ENCODE data around the gene EML4. TPM values are rescaled to one million over a fixed set of nuclear protein-coding genes. Genes with fewer than 3 reads are reported as not detected.

The EML4 gene
- total and polyA plus RNA-seq, 10 of the 15 experiments (the other 5 are each of a cell fraction or from before 2014, with no cell fraction given), result 23.1 to 91.3 (median 77.4) TPM

DNA sequence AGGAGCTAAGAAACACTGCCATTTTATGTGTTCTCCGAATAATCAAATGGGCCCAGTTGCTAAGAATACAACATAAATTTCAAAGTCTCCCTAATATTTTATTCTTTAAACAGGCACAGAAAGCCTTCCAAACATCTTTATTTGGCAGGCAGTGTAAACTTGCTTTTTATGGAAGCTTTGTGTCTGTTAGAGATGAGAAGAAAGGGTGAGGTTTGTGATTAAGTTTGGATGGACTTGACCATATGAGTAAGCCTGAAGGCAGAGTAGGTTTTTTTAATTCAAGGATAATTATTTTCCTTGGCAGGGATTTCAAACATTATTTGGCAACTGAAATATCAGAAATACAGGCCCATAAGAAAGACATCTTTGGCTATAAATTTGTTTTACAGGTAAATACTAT lies 129.0 kb downstream of the EML4 start:
- H2AFZ ChIP-seq (ENCODE audit: control insufficient read depth, low read depth, low read length), result no peak overlapping the region
- no peaks in the 10 kb centered on the region for H3K79me2 ChIP-seq (ENCODE audit: control insufficient read depth, insufficient read depth, low read length)
- H4K20me1 ChIP-seq (ENCODE audit: control insufficient read depth, insufficient read depth), result no peaks in the 10 kb centered on the region
- DNase-seq (ENCODE audit: low read depth, low spot score) (no peak), ATAC-seq (no peak), FAIRE-seq (no peak)
- H3K4me3 ChIP-seq, result no peak overlapping the region
- POLR2A ChIA-PET, result interaction anchor here (0.7 kb wide), 1 partner anchor 511 kb away, joined by 3 read pairs; no protein-coding TSS in a partner anchor
- in situ Hi-C loops (cut with MboI), result no loop called here
- RAD21 ChIA-PET (ENCODE audit: unreplicated experiment), result no interaction called here
- no peak overlapping the region for H3K4me2 ChIP-seq (ENCODE audit: control insufficient read depth, insufficient read depth)
- H3K9ac ChIP-seq (ENCODE audit: control insufficient read depth, insufficient read depth, low read length), result no peak overlapping the region
- BruUV-seq (replicated peaks), result no TSS peak
- H3K4me1 ChIP-seq (ENCODE audit: control insufficient read depth, insufficient read depth, low read length), result peaks cover 7% of the 10 kb centered on the region; the same call in 1 of the 2 replicates
- CTCF ChIA-PET, result interaction anchor here (0.5 to 1.0 kb wide), 2 partner anchors 19 to 102 kb away, joined by 3 read pairs; no protein-coding TSS in a partner anchor
- no peak overlapping the region for H3K27ac ChIP-seq (ENCODE audit: control insufficient read depth, insufficient read depth)
- no peaks in the 10 kb centered on the region for H3K27me3 ChIP-seq (replicated peaks in 1 of 2; ENCODE audit: control insufficient read depth in 2 of 2, insufficient read depth in 2 of 2, low read length in 1 of 2)
- TF ChIP-seq STAT3 (IDR thresholded peaks at IDR 0.05; ENCODE audit: low read depth, low read length) (no peak), SMAD1 (IDR thresholded peaks at IDR 0.05; ENCODE audit: low read depth, partially characterized antibody) (no peak), SMC3 (IDR thresholded peaks at IDR 0.05; ENCODE audit: borderline replicate concordance, low read length) (no peak), CHD4 (IDR thresholded peaks at IDR 0.05) (no peak), GATAD2B (conservative IDR thresholded peaks at IDR 0.05; ENCODE audit: low read depth) (no peak), NFYB (IDR thresholded peaks at IDR 0.05; ENCODE audit: insufficient read depth, low read depth, low read length) (no peak), EP300 (IDR thresholded peaks at IDR 0.05; ENCODE audit: borderline replicate concordance in 1 of 2, control insufficient read depth in 1 of 2, low read depth in 2 of 2, low read length in 2 of 2) (no peak), EZH2 (IDR thresholded peaks at IDR 0.05; ENCODE audit: borderline replicate concordance, control insufficient read depth, low read depth, low read length) (no peak), HCFC1 (IDR thresholded peaks at IDR 0.05; ENCODE audit: low read length) (no peak), POLR2AphosphoS5 (IDR thresholded peaks at IDR 0.05; ENCODE audit: low read length) (no peak), SIX5 (IDR thresholded peaks at IDR 0.05; ENCODE audit: low read depth, low read length, severe bottlenecking) (no peak)
- TF ChIP-seq, protein P1, sequence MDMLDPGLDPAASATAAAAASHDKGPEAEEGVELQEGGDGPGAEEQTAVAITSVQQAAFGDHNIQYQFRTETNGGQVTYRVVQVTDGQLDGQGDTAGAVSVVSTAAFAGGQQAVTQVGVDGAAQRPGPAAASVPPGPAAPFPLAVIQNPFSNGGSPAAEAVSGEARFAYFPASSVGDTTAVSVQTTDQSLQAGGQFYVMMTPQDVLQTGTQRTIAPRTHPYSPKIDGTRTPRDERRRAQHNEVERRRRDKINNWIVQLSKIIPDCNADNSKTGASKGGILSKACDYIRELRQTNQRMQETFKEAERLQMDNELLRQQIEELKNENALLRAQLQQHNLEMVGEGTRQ (IDR thresholded peaks at IDR 0.05; ENCODE audit: borderline replicate concordance, low read depth, low read length), result no peak
- TF ChIP-seq, protein P2, sequence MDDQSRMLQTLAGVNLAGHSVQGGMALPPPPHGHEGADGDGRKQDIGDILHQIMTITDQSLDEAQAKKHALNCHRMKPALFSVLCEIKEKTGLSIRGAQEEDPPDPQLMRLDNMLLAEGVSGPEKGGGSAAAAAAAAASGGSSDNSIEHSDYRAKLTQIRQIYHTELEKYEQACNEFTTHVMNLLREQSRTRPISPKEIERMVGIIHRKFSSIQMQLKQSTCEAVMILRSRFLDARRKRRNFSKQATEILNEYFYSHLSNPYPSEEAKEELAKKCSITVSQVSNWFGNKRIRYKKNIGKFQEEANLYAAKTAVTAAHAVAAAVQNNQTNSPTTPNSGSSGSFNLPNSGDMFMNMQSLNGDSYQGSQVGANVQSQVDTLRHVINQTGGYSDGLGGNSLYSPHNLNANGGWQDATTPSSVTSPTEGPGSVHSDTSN (IDR thresholded peaks at IDR 0.05; ENCODE audit: insufficient replicate concordance, low read depth, low read length), result no peak
- TF ChIP-seq, protein P3, sequence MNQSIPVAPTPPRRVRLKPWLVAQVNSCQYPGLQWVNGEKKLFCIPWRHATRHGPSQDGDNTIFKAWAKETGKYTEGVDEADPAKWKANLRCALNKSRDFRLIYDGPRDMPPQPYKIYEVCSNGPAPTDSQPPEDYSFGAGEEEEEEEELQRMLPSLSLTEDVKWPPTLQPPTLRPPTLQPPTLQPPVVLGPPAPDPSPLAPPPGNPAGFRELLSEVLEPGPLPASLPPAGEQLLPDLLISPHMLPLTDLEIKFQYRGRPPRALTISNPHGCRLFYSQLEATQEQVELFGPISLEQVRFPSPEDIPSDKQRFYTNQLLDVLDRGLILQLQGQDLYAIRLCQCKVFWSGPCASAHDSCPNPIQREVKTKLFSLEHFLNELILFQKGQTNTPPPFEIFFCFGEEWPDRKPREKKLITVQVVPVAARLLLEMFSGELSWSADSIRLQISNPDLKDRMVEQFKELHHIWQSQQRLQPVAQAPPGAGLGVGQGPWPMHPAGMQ (IDR thresholded peaks at IDR 0.05; ENCODE audit: borderline replicate concordance), result no peak
- no peaks in the 10 kb centered on the region for H3K9me3 ChIP-seq (replicated peaks; ENCODE audit: control insufficient read depth, insufficient read depth, low read length)
- intact Hi-C loops (cut with micrococcal nuclease; ENCODE audit: unreplicated experiment), result no loop called here
- SMC1A ChIA-PET (ENCODE audit: uncharacterized antibody, unreplicated experiment), result interaction anchor here (0.8 kb wide), 1 partner anchor 8 kb away, joined by 3 read pairs; no protein-coding TSS in a partner anchor
- WGBS (ENCODE audit: insufficient coverage, insufficient replicate concordance, low lambda C conversion rate, missing lambda C conversion rate), result 61% methylated on average over 1 of the region's 1 CpG
- H3K36me3 ChIP-seq (ENCODE audit: control insufficient read depth in 2 of 2, insufficient read depth in 2 of 2, low read length in 1 of 2), result peaks cover 2 to 17% of the 10 kb centered on the region in 2 experiments
